LNCaP clone FGC (cell line): ENCODE results near the gene CDC16.

ENCODE experiments used
- DNase-seq: peaks from one replicate; pipeline ENCODE4 v3.0.0-alpha.2; 2011; ENCODE audit warnings: low read depth
- H3K4me3 ChIP-seq: 2 replicates; pipeline ENCODE4 v1.5.1; 2011; ENCODE audit warnings: mild to moderate bottlenecking, low read depth, low read length, control low read depth
- TF ChIP-seq, protein P1 (sequence below): IDR thresholded peaks from 2 replicates; pipeline ENCODE4 v1.5.1; 2012; ENCODE audit warnings: mild to moderate bottlenecking; ENCODE audit not compliant: control insufficient read depth, insufficient read depth; ENCODE audit errors: extremely low read depth

The CDC16 gene

GRCh38 chr13:114199954-114200353 lies 34.7 kb upstream of the CDC16 start:
- TF ChIP-seq, protein P1, sequence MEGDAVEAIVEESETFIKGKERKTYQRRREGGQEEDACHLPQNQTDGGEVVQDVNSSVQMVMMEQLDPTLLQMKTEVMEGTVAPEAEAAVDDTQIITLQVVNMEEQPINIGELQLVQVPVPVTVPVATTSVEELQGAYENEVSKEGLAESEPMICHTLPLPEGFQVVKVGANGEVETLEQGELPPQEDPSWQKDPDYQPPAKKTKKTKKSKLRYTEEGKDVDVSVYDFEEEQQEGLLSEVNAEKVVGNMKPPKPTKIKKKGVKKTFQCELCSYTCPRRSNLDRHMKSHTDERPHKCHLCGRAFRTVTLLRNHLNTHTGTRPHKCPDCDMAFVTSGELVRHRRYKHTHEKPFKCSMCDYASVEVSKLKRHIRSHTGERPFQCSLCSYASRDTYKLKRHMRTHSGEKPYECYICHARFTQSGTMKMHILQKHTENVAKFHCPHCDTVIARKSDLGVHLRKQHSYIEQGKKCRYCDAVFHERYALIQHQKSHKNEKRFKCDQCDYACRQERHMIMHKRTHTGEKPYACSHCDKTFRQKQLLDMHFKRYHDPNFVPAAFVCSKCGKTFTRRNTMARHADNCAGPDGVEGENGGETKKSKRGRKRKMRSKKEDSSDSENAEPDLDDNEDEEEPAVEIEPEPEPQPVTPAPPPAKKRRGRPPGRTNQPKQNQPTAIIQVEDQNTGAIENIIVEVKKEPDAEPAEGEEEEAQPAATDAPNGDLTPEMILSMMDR, result no peak
- H3K4me3 ChIP-seq, result no peak overlapping the region
- no peak for DNase-seq

GRCh38 chr13:114200399-114200911 lies 34.2 kb upstream of the CDC16 start:
- no peak for DNase-seq
- TF ChIP-seq, protein P1, result no peak
- no peak overlapping the region for H3K4me3 ChIP-seq

- TF ChIP-seq, protein P1, result no peak
- DNase-seq, result no peak
- no peak overlapping the region for H3K4me3 ChIP-seq
Observed at GRCh38 chr13:114202581-114202980, 32.1 kb upstream of the CDC16 start.

GRCh38 chr13:114203536-114203935 lies 31.2 kb upstream of the CDC16 start:
- TF ChIP-seq, protein P1, result no peak
- H3K4me3 ChIP-seq, result no peak overlapping the region
- no peak for DNase-seq

- DNase-seq, result no peak
- no peak overlapping the region for H3K4me3 ChIP-seq
- TF ChIP-seq, protein P1, result no peak
Observed at GRCh38 chr13:114204894-114205293, 29.8 kb upstream of the CDC16 start.

DNA sequence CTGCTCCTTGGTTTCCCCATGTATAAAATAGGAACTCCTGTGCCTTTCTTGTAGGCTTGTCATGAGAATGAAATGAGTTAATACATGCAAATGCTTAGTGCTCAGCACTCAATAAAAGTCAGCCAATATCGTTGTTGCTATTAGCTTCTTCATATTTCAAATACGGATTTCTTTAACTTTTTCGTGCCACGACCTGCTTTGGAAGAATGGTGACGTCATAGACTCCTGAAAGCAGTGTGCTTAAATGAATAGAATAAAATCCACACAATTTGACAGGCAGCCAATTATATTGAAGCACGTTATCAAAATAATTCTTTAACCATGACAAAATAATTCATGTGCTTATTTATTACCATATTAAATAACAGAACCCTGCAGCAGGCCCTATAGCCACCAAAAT lies 26.6 kb upstream of the CDC16 start:
- TF ChIP-seq, protein P1, result no peak
- H3K4me3 ChIP-seq, result no peak overlapping the region
- no peak for DNase-seq

- TF ChIP-seq, protein P1, result no peak
- no peak overlapping the region for H3K4me3 ChIP-seq
- DNase-seq, result no peak
Observed at GRCh38 chr13:114211446-114212157, 23.1 kb upstream of the CDC16 start.
